Effector memory CD4-positive, alpha-beta T cell (primary cell): Measurements from ENCODE around the gene SAMD1.
"Not testable (repeated sequence)": the region's sequence is repeated elsewhere in the genome, so short reads cannot be mapped to it uniquely, and the experiment has no call there.

ENCODE experiments used
- DNase-seq, 3 donors: peaks; one replicate each; pipeline ENCODE4 v3.0.0-alpha.2; 2020
- H3K27ac ChIP-seq: 2 replicates; pipeline ENCODE4 v1.7.0; 2013; ENCODE audit warnings: mild to moderate bottlenecking, low read length, moderate library complexity; ENCODE audit not compliant: insufficient read depth, poor library complexity, severe bottlenecking
- H3K27me3 ChIP-seq: replicated peaks from 2 replicates; pipeline ENCODE4 v1.7.0; 2013; ENCODE audit warnings: mild to moderate bottlenecking, low read length; ENCODE audit not compliant: insufficient read depth, control insufficient read depth, poor library complexity, severe bottlenecking
- H3K36me3 ChIP-seq: 2 replicates; pipeline ENCODE4 v1.7.0; 2013; ENCODE audit warnings: mild to moderate bottlenecking, low read length, moderate library complexity; ENCODE audit not compliant: control insufficient read depth, insufficient read depth
- H3K4me1 ChIP-seq: 2 replicates; pipeline ENCODE4 v1.7.0; 2013; ENCODE audit warnings: low read length, mild to moderate bottlenecking; ENCODE audit not compliant: control insufficient read depth, insufficient read depth, poor library complexity, severe bottlenecking
- H3K4me3 ChIP-seq: 2 replicates; pipeline ENCODE4 v1.7.0; 2013; ENCODE audit warnings: low read length, low read depth, mild to moderate bottlenecking; ENCODE audit not compliant: insufficient read depth, poor library complexity, severe bottlenecking
- H3K9me3 ChIP-seq: 2 replicates; pipeline ENCODE4 v1.7.0; 2013; ENCODE audit warnings: mild to moderate bottlenecking, low read length, moderate library complexity; ENCODE audit not compliant: control insufficient read depth

SAMD1 gene

GRCh38 chr19:14054099-14054498 lies 36.5 kb downstream of the SAMD1 start:
- H3K4me1 ChIP-seq, result peaks cover 18% of the 10 kb centered on the region
- H3K4me3 ChIP-seq, result no peak overlapping the region
- H3K27ac ChIP-seq, result no peak overlapping the region
- peaks cover 5% of the 10 kb centered on the region for H3K27me3 ChIP-seq
- no peak for DNase-seq
- H3K9me3 ChIP-seq, result no peaks in the 10 kb centered on the region
- H3K36me3 ChIP-seq, result peaks cover 37% of the 10 kb centered on the region

DNA sequence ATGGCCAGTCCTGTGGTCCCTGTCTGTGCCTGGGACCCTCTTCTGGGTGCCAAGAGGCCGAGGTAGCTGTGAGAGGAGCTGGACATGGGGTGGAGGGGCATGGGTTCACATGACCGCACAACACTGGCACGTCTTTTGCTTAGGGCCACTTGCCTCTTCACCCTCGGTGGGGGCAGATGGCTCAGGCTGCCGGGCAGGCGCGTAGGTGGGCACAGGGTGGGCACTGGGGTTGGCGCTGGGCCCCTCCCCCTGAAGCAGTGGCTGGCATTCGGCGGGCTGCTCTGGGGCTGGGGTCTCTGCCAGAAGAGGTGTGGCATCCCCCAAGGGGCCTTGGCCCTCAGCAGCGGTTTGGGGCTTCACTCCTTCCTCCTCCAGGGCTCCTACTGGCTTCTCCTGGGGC lies 37.1 kb downstream of the SAMD1 start:
- H3K9me3 ChIP-seq, result no peaks in the 10 kb centered on the region
- no peak for DNase-seq
- H3K4me3 ChIP-seq, result no peak overlapping the region
- H3K36me3 ChIP-seq, result peaks cover 43% of the 10 kb centered on the region
- H3K27me3 ChIP-seq, result no peaks in the 10 kb centered on the region
- peaks cover 13% of the 10 kb centered on the region for H3K4me1 ChIP-seq
- H3K27ac ChIP-seq, result no peak overlapping the region

GRCh38 chr19:14053032-14053431 lies 37.5 kb downstream of the SAMD1 start:
- Histone ChIP-seq H3K9me3 (no peaks in the 10 kb centered on the region), H3K36me3 (peaks cover 47% of the 10 kb centered on the region), H3K27ac (no peak overlapping the region), H3K27me3 (no peaks in the 10 kb centered on the region), H3K4me3 (no peak overlapping the region), H3K4me1 (peaks cover 9% of the 10 kb centered on the region)
- no peak for DNase-seq

GRCh38 chr19:14052470-14052869 lies 38.1 kb downstream of the SAMD1 start:
- Histone ChIP-seq H3K4me3 (no peak overlapping the region), H3K27ac (no peak overlapping the region), H3K4me1 (peaks cover 4% of the 10 kb centered on the region), H3K27me3 (no peaks in the 10 kb centered on the region), H3K9me3 (no peaks in the 10 kb centered on the region), H3K36me3 (peaks cover 47% of the 10 kb centered on the region)
- DNase-seq, result no peak

DNA sequence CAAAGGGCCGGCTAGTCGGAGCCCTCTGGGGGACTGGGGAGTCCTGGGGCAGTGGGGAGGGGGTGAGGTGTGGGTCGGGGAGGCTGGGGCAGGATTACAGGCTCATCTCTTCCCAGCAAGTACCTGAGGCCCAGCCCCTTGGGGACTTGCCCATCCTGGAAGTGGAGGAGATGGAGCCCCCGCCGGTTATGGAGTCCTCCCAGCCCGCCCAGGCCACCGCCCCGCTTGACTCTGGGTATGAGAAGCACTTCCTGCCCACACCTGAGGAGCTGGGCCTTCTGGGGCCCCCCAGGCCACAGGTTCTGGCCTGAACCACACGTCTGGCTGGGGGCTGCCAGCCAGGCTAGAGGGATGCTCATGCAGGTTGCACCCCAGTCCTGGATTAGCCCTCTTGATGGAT lies 38.6 kb downstream of the SAMD1 start:
- H3K4me1 ChIP-seq, result no peaks in the 10 kb centered on the region
- peaks cover 47% of the 10 kb centered on the region for H3K36me3 ChIP-seq
- H3K27me3 ChIP-seq, result no peaks in the 10 kb centered on the region
- no peak overlapping the region for H3K4me3 ChIP-seq
- H3K27ac ChIP-seq, result no peak overlapping the region
- H3K9me3 ChIP-seq, result no peaks in the 10 kb centered on the region
- DNase-seq, result no peak

DNA sequence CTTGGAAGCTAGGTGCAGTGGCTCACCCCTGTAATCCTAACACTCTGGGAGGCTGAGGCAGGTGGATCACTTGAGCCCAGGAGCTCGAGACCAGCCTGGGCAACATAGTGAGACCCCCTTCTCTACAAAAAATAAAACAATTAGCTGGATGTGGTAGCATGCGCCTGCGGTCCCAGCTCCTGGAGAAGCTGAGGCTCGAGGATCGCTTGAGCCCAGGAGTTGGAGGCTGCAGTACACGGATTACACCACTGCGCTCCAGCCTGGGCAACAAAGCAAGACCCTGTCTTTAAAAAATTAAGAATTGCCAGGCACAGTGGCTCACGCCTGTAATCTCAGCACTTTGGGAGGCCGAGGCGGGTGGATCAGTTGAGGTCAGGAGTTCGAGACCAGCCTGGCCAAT lies 39.6 kb downstream of the SAMD1 start:
- H3K27ac ChIP-seq, H3K9me3 ChIP-seq, H3K4me1 ChIP-seq, H3K27me3 ChIP-seq, H3K4me3 ChIP-seq, DNase-seq: not testable (repeated sequence)
- peaks cover 53% of the 10 kb centered on the region for H3K36me3 ChIP-seq

- no peak for DNase-seq
- Histone ChIP-seq H3K9me3 (no peaks in the 10 kb centered on the region), H3K36me3 (peaks cover 55% of the 10 kb centered on the region), H3K4me1 (no peaks in the 10 kb centered on the region), H3K4me3 (no peak overlapping the region), H3K27me3 (no peaks in the 10 kb centered on the region), H3K27ac (no peak overlapping the region)
Measured at GRCh38 chr19:14050512-14050911, 40.0 kb downstream of the SAMD1 start.

- no peaks in the 10 kb centered on the region for H3K27me3 ChIP-seq
- DNase-seq, result peak; percentile 49 to 57 (median 52)
- no peak overlapping the region for H3K4me3 ChIP-seq
- H3K4me1 ChIP-seq, result no peaks in the 10 kb centered on the region
- no peaks in the 10 kb centered on the region for H3K9me3 ChIP-seq
- peaks cover 71% of the 10 kb centered on the region for H3K36me3 ChIP-seq
- H3K27ac ChIP-seq, result peak overlapping the region; percentile 5
Measured at GRCh38 chr19:14048443-14049153, 42.0 kb downstream of the SAMD1 start.

DNA sequence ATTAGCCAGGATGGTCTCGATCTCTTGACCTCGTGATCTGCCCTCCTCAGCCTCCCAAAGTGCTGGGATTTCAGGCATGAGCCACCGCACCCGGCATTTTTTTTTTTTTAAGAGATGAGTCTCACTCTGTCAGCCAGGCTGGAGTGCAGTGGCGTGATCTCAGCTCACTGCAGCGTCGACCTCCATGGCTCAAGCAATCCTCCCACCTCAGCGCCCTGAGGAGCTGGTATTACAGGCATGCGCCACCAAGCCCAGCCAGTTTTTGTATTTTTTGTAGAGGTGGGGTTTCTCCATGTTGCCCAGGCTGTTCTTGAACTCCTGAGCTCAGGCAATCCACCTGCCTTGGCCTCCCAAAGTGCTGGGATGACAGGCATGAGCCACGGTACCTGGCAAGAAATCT lies 42.7 kb downstream of the SAMD1 start:
- H3K4me1 ChIP-seq, DNase-seq, H3K4me3 ChIP-seq, H3K9me3 ChIP-seq, H3K27ac ChIP-seq, H3K27me3 ChIP-seq: not testable (repeated sequence)
- peaks cover 70% of the 10 kb centered on the region for H3K36me3 ChIP-seq

DNA sequence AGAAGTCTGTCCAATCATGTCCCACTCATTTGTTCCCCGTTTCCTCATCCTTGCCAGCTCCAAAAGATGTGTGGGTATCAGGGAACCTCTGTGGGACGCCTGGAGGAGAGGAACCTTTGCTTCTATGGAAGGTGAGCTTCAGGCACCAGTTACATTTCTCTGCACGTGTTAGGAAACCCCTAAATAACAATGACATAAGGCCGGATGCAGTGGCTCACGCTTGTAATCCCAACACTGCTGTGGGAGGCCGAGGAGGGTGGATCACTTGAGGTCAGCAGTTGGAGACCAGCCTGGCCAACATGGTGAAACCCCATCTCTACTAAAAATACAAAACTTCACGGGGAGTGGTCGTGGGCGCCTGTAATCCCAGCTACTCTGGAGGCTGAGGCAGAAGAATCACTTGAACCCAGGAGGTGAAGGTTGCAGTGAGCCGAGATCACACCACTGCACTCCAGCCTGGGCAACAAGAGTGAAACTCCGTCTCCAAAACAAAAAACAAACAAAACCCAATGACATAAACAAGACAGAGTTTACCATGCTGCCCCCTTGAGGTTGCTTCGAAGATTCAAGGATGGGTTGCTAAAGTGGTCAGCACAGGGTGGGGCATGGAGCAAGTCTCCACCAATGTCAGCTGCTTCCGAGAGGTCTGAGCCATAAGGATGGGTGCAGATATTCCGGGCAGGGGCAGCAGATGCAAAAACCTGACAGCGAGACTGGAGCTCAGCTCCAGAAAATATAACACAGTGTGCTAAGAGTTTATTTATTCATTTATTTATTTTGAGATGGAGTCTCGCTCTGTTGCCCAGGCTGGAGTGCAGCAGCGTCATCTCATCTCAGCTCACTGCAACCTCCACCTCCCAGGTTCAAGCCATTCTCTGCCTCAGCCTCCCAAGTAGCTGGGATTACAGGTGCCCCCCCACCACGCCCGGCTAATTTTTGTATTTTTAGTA lies 47.6 kb downstream of the SAMD1 start:
- H3K9me3 ChIP-seq, H3K4me1 ChIP-seq, H3K4me3 ChIP-seq, H3K27me3 ChIP-seq: not testable (repeated sequence)
- peaks cover 69% of the 10 kb centered on the region for H3K36me3 ChIP-seq
- peak in 1 of 3 donors; percentile 29 for DNase-seq
- peak overlapping the region; percentile 62 for H3K27ac ChIP-seq
